Measurements from ENCODE around the gene AMFR.
"Not testable (repeated sequence)": the region's sequence is repeated elsewhere in the genome, so short reads cannot be mapped to it uniquely, and the experiment has no call there.

The AMFR gene

GRCh38 chr16:56417138-56417537 is 8.2 kb downstream of the AMFR start:
- Mint-ChIP-seq H3K4me3 (no peak overlapping the region), H3K27ac (no peak overlapping the region), H3K9me3 (no peaks in the 10 kb centered on the region), H3K4me1 (ENCODE audit: low read depth) (peaks cover 21% of the 10 kb centered on the region), H3K27me3 (ENCODE audit: low read depth) (no peaks in the 10 kb centered on the region), H3K36me3 (ENCODE audit: low read depth) (peaks cover 3% of the 10 kb centered on the region)

DNA sequence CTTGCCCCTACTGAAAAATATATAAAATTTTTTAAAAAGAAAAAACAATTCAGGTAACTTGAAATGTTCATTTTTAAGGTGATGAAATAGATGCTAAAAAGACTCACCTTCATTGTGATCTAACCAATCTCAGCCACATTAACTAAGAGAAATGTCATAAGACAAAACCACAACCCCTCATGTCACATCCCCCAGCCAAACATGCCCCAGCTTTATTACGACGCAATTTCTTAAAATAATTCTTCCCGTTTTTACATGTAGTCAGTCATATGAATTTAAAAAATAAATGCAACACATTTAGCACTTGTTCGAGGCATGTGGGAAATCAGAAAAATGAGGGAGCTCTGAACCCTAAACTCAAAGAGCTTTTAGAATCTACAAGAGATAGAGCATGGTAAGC is 9.5 kb downstream of the AMFR start:
- no peaks in the 10 kb centered on the region for H3K9me3 Mint-ChIP-seq
- H3K27me3 Mint-ChIP-seq (ENCODE audit: low read depth), result no peaks in the 10 kb centered on the region
- no peak overlapping the region for H3K27ac Mint-ChIP-seq
- peaks cover 15% of the 10 kb centered on the region for H3K4me1 Mint-ChIP-seq (ENCODE audit: low read depth)
- peaks cover 3% of the 10 kb centered on the region for H3K36me3 Mint-ChIP-seq (ENCODE audit: low read depth)
- no peak overlapping the region for H3K4me3 Mint-ChIP-seq

DNA sequence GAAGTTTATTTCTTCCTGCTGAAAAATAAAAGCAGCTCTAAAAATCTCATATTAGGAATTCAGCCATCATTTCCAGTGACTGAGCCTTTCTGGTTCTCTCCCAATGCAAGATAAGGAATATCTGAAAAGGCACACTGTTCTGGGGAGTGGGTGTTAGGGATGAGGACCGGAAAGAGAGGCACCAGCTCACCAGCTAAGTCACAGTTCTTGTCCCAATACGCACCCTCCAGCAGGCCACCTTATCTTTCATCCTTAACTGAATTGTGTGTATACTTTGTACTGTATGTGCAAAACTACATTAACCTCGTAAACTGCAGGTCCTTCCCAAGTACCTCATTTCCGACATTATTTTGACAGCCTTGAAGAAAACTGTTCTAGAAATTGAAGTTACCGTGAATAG is 11.0 kb downstream of the AMFR start:
- H3K27me3 Mint-ChIP-seq (ENCODE audit: low read depth), result no peaks in the 10 kb centered on the region
- H3K4me3 Mint-ChIP-seq, result no peak overlapping the region
- peaks cover 8% of the 10 kb centered on the region for H3K4me1 Mint-ChIP-seq (ENCODE audit: low read depth)
- H3K27ac Mint-ChIP-seq, result no peak overlapping the region
- no peaks in the 10 kb centered on the region for H3K9me3 Mint-ChIP-seq
- H3K36me3 Mint-ChIP-seq (ENCODE audit: low read depth), result peaks cover 3% of the 10 kb centered on the region

GRCh38 chr16:56413381-56413780 is 12.0 kb downstream of the AMFR start:
- H3K27me3 Mint-ChIP-seq (ENCODE audit: low read depth), result no peaks in the 10 kb centered on the region
- H3K36me3 Mint-ChIP-seq (ENCODE audit: low read depth), result peaks cover 7% of the 10 kb centered on the region
- H3K4me1 Mint-ChIP-seq (ENCODE audit: low read depth), result peaks cover 8% of the 10 kb centered on the region
- H3K27ac Mint-ChIP-seq, result no peak overlapping the region
- no peaks in the 10 kb centered on the region for H3K9me3 Mint-ChIP-seq
- no peak overlapping the region for H3K4me3 Mint-ChIP-seq

- H3K27me3 Mint-ChIP-seq (ENCODE audit: low read depth), result no peaks in the 10 kb centered on the region
- no peak overlapping the region for H3K27ac Mint-ChIP-seq
- H3K9me3 Mint-ChIP-seq, result no peaks in the 10 kb centered on the region
- H3K4me1 Mint-ChIP-seq (ENCODE audit: low read depth), result peaks cover 8% of the 10 kb centered on the region
- H3K36me3 Mint-ChIP-seq (ENCODE audit: low read depth), result peaks cover 9% of the 10 kb centered on the region
- no peak overlapping the region for H3K4me3 Mint-ChIP-seq
Measured at GRCh38 chr16:56411624-56412023, 13.7 kb downstream of the AMFR start.

GRCh38 chr16:56411123-56411522 is 14.2 kb downstream of the AMFR start:
- Mint-ChIP-seq H3K36me3 (ENCODE audit: low read depth) (peaks cover 9% of the 10 kb centered on the region), H3K27ac (no peak overlapping the region), H3K4me1 (ENCODE audit: low read depth) (peaks cover 8% of the 10 kb centered on the region), H3K4me3 (no peak overlapping the region), H3K9me3 (no peaks in the 10 kb centered on the region), H3K27me3 (ENCODE audit: low read depth) (no peaks in the 10 kb centered on the region)

DNA sequence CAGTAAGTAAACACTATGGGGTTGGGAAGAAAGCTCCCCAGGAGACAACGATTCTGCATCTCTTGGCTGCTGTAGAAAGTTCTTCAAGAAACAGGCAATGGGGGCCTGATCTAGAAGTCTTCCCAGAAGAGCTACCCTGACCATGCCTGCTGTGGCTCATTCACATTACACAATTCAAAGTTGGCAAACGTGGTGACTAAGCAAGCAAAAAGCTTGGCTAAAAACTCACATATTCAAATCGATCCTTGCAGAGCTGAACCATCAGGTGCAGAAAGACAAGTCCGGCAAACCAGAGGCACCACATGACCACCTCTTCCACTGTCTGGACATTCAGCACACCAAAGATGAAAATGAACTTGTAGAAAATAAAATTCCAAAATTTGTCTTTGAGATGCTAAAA is 16.1 kb downstream of the AMFR start:
- no peak overlapping the region for H3K4me3 Mint-ChIP-seq

GRCh38 chr16:56408379-56409098 is 16.8 kb downstream of the AMFR start:
- peaks cover 5% of the 10 kb centered on the region for H3K4me1 Mint-ChIP-seq (ENCODE audit: low read depth)
- peaks cover 18% of the 10 kb centered on the region for H3K36me3 Mint-ChIP-seq (ENCODE audit: low read depth)
- H3K4me3 Mint-ChIP-seq, result no peak overlapping the region
- no peaks in the 10 kb centered on the region for H3K27me3 Mint-ChIP-seq (ENCODE audit: low read depth)
- no peak overlapping the region for H3K27ac Mint-ChIP-seq
- no peaks in the 10 kb centered on the region for H3K9me3 Mint-ChIP-seq

More for the DNA sequence above, 16.1 kb downstream of the AMFR start:
- no peak overlapping the region for H3K27ac Mint-ChIP-seq
- no peaks in the 10 kb centered on the region for H3K9me3 Mint-ChIP-seq
- no peaks in the 10 kb centered on the region for H3K27me3 Mint-ChIP-seq (ENCODE audit: low read depth)
- H3K4me1 Mint-ChIP-seq (ENCODE audit: low read depth), result peaks cover 5% of the 10 kb centered on the region
- H3K36me3 Mint-ChIP-seq (ENCODE audit: low read depth), result peaks cover 18% of the 10 kb centered on the region

- no peak overlapping the region for H3K27ac Mint-ChIP-seq
- H3K4me3 Mint-ChIP-seq, result no peak overlapping the region
- H3K36me3 Mint-ChIP-seq (ENCODE audit: low read depth), result peaks cover 24% of the 10 kb centered on the region
- no peaks in the 10 kb centered on the region for H3K9me3 Mint-ChIP-seq
- H3K27me3 Mint-ChIP-seq (ENCODE audit: low read depth), result no peaks in the 10 kb centered on the region
- H3K4me1 Mint-ChIP-seq (ENCODE audit: low read depth), result peaks cover 5% of the 10 kb centered on the region
Measured at GRCh38 chr16:56405977-56406672, 19.2 kb downstream of the AMFR start.

GRCh38 chr16:56401482-56401881 is 23.9 kb downstream of the AMFR start:
- Mint-ChIP-seq H3K4me1 (ENCODE audit: low read depth) (peaks cover 5% of the 10 kb centered on the region), H3K27me3 (ENCODE audit: low read depth) (no peaks in the 10 kb centered on the region), H3K9me3 (no peaks in the 10 kb centered on the region), H3K4me3 (no peak overlapping the region), H3K27ac (no peak overlapping the region), H3K36me3 (ENCODE audit: low read depth) (peaks cover 35% of the 10 kb centered on the region)

GRCh38 chr16:56400458-56400857 is 24.9 kb downstream of the AMFR start:
- Mint-ChIP-seq H3K9me3 (no peaks in the 10 kb centered on the region), H3K4me1 (ENCODE audit: low read depth) (peaks cover 2% of the 10 kb centered on the region), H3K27me3 (ENCODE audit: low read depth) (no peaks in the 10 kb centered on the region), H3K4me3 (no peak overlapping the region), H3K27ac (no peak overlapping the region), H3K36me3 (ENCODE audit: low read depth) (peaks cover 39% of the 10 kb centered on the region)

GRCh38 chr16:56399486-56399885 is 25.9 kb downstream of the AMFR start:
- Mint-ChIP-seq H3K36me3 (ENCODE audit: low read depth) (peaks cover 38% of the 10 kb centered on the region), H3K4me3 (no peak overlapping the region), H3K4me1 (ENCODE audit: low read depth) (no peaks in the 10 kb centered on the region), H3K9me3 (no peaks in the 10 kb centered on the region), H3K27me3 (ENCODE audit: low read depth) (no peaks in the 10 kb centered on the region), H3K27ac (no peak overlapping the region)

DNA sequence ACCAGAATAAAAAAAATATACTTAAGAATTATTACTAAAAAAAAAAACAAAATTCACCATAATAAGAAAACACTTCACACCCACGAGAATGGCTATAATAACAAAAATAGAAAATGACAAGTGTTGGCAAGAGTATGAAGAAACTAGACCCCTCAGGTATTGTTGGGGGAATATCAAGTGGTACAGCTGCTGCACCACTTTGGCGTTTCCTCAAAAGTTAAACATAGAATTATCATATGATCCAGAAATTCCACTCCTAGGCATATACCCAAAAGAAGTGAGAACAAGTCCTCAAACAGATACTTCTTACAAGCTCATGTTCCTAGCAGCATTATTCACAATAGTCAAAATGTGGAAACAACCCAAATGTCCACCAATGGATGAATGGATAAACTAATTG is 26.3 kb downstream of the AMFR start:
- Mint-ChIP-seq H3K4me3 (no peak overlapping the region), H3K27me3 (ENCODE audit: low read depth) (no peaks in the 10 kb centered on the region), H3K4me1 (ENCODE audit: low read depth) (no peaks in the 10 kb centered on the region), H3K9me3 (no peaks in the 10 kb centered on the region), H3K27ac (no peak overlapping the region), H3K36me3 (ENCODE audit: low read depth) (peaks cover 35% of the 10 kb centered on the region)

DNA sequence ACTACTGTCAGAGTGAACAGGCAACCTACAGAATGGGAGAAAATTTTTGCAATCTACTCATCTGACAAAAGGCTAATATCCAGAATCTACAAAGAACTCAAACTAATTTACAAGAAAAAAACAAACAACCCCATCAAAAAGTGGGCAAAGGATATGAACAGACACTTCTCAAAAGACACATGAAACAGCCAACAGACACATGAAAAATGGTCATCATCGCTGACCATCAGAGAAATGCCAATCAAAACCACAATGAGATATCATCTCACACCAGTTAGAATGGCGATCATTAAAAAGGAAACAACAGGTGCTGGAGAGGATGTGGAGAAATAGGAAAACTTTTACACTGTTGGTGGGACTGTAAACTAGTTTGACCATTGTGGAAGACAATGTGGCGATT is 28.6 kb downstream of the AMFR start:
- H3K9me3 Mint-ChIP-seq, H3K4me3 Mint-ChIP-seq: not testable (repeated sequence)
- peaks cover 41% of the 10 kb centered on the region for H3K36me3 Mint-ChIP-seq (ENCODE audit: low read depth)

DNA sequence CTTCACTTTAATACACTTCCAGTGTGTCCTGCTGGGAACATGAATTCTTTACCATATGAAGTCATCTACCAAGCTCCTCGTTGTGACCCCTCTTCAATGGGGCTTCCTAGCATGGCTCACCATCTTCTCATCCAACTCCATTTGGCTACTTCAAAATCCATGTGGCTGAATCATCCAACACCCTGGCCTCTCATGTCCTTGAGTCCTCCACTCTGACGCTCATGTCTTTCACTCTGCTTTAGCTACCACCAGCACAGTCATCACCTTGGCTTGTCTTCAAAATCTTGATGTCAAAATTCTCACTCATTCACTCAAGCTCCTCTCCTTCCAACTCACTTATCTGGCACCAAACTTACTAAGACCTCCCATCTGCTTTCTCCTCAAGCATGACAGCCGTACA is 35.8 kb downstream of the AMFR start:
- Mint-ChIP-seq H3K27me3 (ENCODE audit: low read depth) (no peaks in the 10 kb centered on the region), H3K27ac (no peak overlapping the region), H3K9me3 (no peaks in the 10 kb centered on the region), H3K4me1 (ENCODE audit: low read depth) (no peaks in the 10 kb centered on the region), H3K36me3 (ENCODE audit: low read depth) (peaks cover 33% of the 10 kb centered on the region), H3K4me3 (no peak overlapping the region)

More for the DNA sequence above, 28.6 kb downstream of the AMFR start:
- not testable (repeated sequence) for H3K27me3 Mint-ChIP-seq (ENCODE audit: low read depth); H3K4me1 Mint-ChIP-seq (ENCODE audit: low read depth); H3K27ac Mint-ChIP-seq

All from T-helper 1 cell treated with Interleukin-12 subunit alpha and Interleukin-12 subunit beta and Interleukin-4 antibody, amounts not matched to agents 30 μg/mL and 1 μg/mL, for 36 hours (primary cell).